Measurements from ENCODE around the gene SETD7. TPM values are rescaled to one million over a fixed set of nuclear protein-coding genes. Genes with fewer than 3 reads are reported as not detected.

The SETD7 gene
- 10 to 100 TPM; 51.8 to 69.5 TPM for total RNA-seq

GRCh38 chr4:139556071-139556723, at the start of gene SETD7:
TSS of gene SETD7 (minus strand) at chr4:139556219. CDS start at chr4:139556137, 82 bp downstream.
- no peaks in the 10 kb centered on the region for H3K9me3 ChIP-seq
- peak within 1 kb of the TSS; percentile 79 to 80 for H3K4me3 ChIP-seq
- no peaks in the 10 kb centered on the region for H3K27me3 ChIP-seq
- H3K27ac ChIP-seq, result peak within 1 kb of the TSS; percentile 94 to 98
- H3K36me3 ChIP-seq, result no peaks in the 10 kb centered on the region
- DNase-seq (ENCODE audit: low spot score), result peak; percentile 85
- peaks cover 0 to 67% of the 10 kb centered on the region in 2 donors for H3K4me1 ChIP-seq
- TF ChIP-seq CTCF (IDR thresholded peaks at IDR 0.05), result no peak

GRCh38 chr4:139605516-139605915, 49.5 kb upstream of the SETD7 start:
- Histone ChIP-seq H3K9me3 (no peaks in the 10 kb centered on the region), H3K4me3 (no peak overlapping the region), H3K27ac (no peak overlapping the region), H3K4me1 (no peaks in the 10 kb centered on the region), H3K27me3 (no peaks in the 10 kb centered on the region), H3K36me3 (no peaks in the 10 kb centered on the region)
- no peak for DNase-seq (ENCODE audit: low spot score)
- TF ChIP-seq CTCF (IDR thresholded peaks at IDR 0.05), result no peak

GRCh38 chr4:139603576-139604410, 47.8 kb upstream of the SETD7 start:
- Histone ChIP-seq H3K4me3 (no peak overlapping the region), H3K9me3 (no peaks in the 10 kb centered on the region), H3K4me1 (no peaks in the 10 kb centered on the region), H3K27me3 (no peaks in the 10 kb centered on the region), H3K27ac (no peak overlapping the region), H3K36me3 (no peaks in the 10 kb centered on the region)
- no peak for DNase-seq (ENCODE audit: low spot score)
- TF ChIP-seq CTCF (IDR thresholded peaks at IDR 0.05), result peak; percentile 51 to 75

GRCh38 chr4:139602776-139603360, 46.8 kb upstream of the SETD7 start:
- H3K27me3 ChIP-seq, result no peaks in the 10 kb centered on the region
- no peak overlapping the region for H3K4me3 ChIP-seq
- no peaks in the 10 kb centered on the region for H3K36me3 ChIP-seq
- no peak for TF ChIP-seq CTCF (IDR thresholded peaks at IDR 0.05)
- no peaks in the 10 kb centered on the region for H3K9me3 ChIP-seq
- DNase-seq (ENCODE audit: low spot score), result no peak
- H3K27ac ChIP-seq, result no peak overlapping the region
- H3K4me1 ChIP-seq, result no peaks in the 10 kb centered on the region

GRCh38 chr4:139600662-139601061, 44.6 kb upstream of the SETD7 start:
- no peak for TF ChIP-seq CTCF (IDR thresholded peaks at IDR 0.05)
- no peaks in the 10 kb centered on the region for H3K9me3 ChIP-seq
- H3K27ac ChIP-seq, result no peak overlapping the region
- H3K27me3 ChIP-seq, result no peaks in the 10 kb centered on the region
- H3K4me3 ChIP-seq, result no peak overlapping the region
- H3K36me3 ChIP-seq, result no peaks in the 10 kb centered on the region
- H3K4me1 ChIP-seq, result no peaks in the 10 kb centered on the region
- no peak for DNase-seq (ENCODE audit: low spot score)
